ENCODE data around the gene PACS1. TPM values are rescaled to one million over a fixed set of nuclear protein-coding genes. Genes with fewer than 3 reads are reported as not detected.
A peak's percentile ranks its signal among the peaks of the same experiment; 100 is the strongest.

The PACS1 gene
- total RNA-seq, 4 donors from 2014 or later = 32.0 to 62.7 (median 51.8) TPM

GRCh38 chr11:66262696-66263095, 192.6 kb downstream of the PACS1 start:
- no peak for DNase-seq (ENCODE audit: low spot score in 2 of 2)
- 92 to 97% methylated on average over 7 to 12 of the region's 12 CpGs for WGBS, 2 donors
- Histone ChIP-seq H3K36me3 (peaks cover 0 to 68% (median 0%) of the 10 kb centered on the region in 3 donors), H3K27me3 (no peaks in the 10 kb centered on the region), H3K4me1 (peaks cover 0 to 22% (median 10%) of the 10 kb centered on the region in 4 donors), H3K9me3 (no peaks in the 10 kb centered on the region), H3K27ac (no peak overlapping the region), H3K4me3 (no peak overlapping the region)
- TF ChIP-seq EP300 (IDR thresholded peaks at IDR 0.05) (no peak), CTCF (IDR thresholded peaks at IDR 0.05) (no peak)

GRCh38 chr11:66263231-66263630, 193.2 kb downstream of the PACS1 start:
- no peak for TF ChIP-seq POLR2A (IDR thresholded peaks at IDR 0.05)
- no peak for TF ChIP-seq EP300 (IDR thresholded peaks at IDR 0.05)
- TF ChIP-seq CTCF (IDR thresholded peaks at IDR 0.05) = no peak
- DNase-seq (ENCODE audit: low spot score in 2 of 2) = no peak
- Histone ChIP-seq H3K4me1 (peaks cover 0 to 22% (median 9%) of the 10 kb centered on the region in 4 donors), H3K27ac (no peak overlapping the region), H3K36me3 (peaks cover 0 to 68% (median 0%) of the 10 kb centered on the region in 3 donors), H3K4me3 (no peak overlapping the region), H3K9me3 (no peaks in the 10 kb centered on the region), H3K27me3 (no peaks in the 10 kb centered on the region)
- 93 to 95% methylated on average over 3 to 4 of the region's 4 CpGs for WGBS, 2 donors

- DNase-seq (ENCODE audit: low spot score in 2 of 2) = no peak
- H3K4me1 ChIP-seq = peaks cover 0 to 17% (median 7%) of the 10 kb centered on the region in 4 donors
- H3K9me3 ChIP-seq = no peaks in the 10 kb centered on the region
- no peak overlapping the region for H3K27ac ChIP-seq
- no peaks in the 10 kb centered on the region for H3K27me3 ChIP-seq
- no peak for TF ChIP-seq POLR2A (IDR thresholded peaks at IDR 0.05)
- no peak for TF ChIP-seq CTCF (IDR thresholded peaks at IDR 0.05)
- TF ChIP-seq EP300 (IDR thresholded peaks at IDR 0.05) = no peak
- WGBS, 2 donors = 93 to 95% methylated on average over 10 of the region's 10 CpGs
- peaks cover 0 to 68% (median 0%) of the 10 kb centered on the region in 3 donors for H3K36me3 ChIP-seq
- no peak overlapping the region for H3K4me3 ChIP-seq
Observed at GRCh38 chr11:66263785-66264184, 193.7 kb downstream of the PACS1 start.

- WGBS, 2 donors = 86 to 90% methylated on average over 8 of the region's 8 CpGs
- Histone ChIP-seq H3K9me3 (no peaks in the 10 kb centered on the region), H3K36me3 (peaks cover 0 to 68% (median 0%) of the 10 kb centered on the region in 3 donors), H3K4me1 (peaks cover 0 to 16% (median 7%) of the 10 kb centered on the region in 4 donors), H3K4me3 (no peak overlapping the region), H3K27me3 (no peaks in the 10 kb centered on the region), H3K27ac (no peak overlapping the region)
- no peak for DNase-seq (ENCODE audit: low spot score in 2 of 2)
- TF ChIP-seq POLR2A (IDR thresholded peaks at IDR 0.05) (no peak), CTCF (IDR thresholded peaks at IDR 0.05) (no peak), EP300 (IDR thresholded peaks at IDR 0.05) (no peak)
Observed at GRCh38 chr11:66264383-66264782, 194.3 kb downstream of the PACS1 start.

GRCh38 chr11:66264914-66265313, 194.8 kb downstream of the PACS1 start:
- TF ChIP-seq EP300 (IDR thresholded peaks at IDR 0.05) (no peak), CTCF (IDR thresholded peaks at IDR 0.05) (peak in 1 of 5 experiments; percentile 15)
- Histone ChIP-seq H3K4me3 (no peak overlapping the region), H3K27ac (no peak overlapping the region), H3K36me3 (peaks cover 0 to 64% (median 0%) of the 10 kb centered on the region in 3 donors), H3K4me1 (peaks cover 0 to 21% (median 10%) of the 10 kb centered on the region in 4 donors), H3K27me3 (no peaks in the 10 kb centered on the region), H3K9me3 (no peaks in the 10 kb centered on the region)
- WGBS, 2 donors = 67 to 83% methylated on average over 12 of the region's 12 CpGs
- DNase-seq (ENCODE audit: low spot score in 2 of 2) = no peak
